HG03280 (cell line): ENCODE results near the gene CYB561D1.

Source experiments
- ATAC-seq: cut with Tn5 transposase; IDR thresholded peaks from one replicate; pipeline ENCODE4 v1.9.1; 2021; ENCODE audit warnings: mild to moderate bottlenecking, moderate library complexity; ENCODE audit not compliant: unreplicated experiment

CYB561D1 gene

DNA sequence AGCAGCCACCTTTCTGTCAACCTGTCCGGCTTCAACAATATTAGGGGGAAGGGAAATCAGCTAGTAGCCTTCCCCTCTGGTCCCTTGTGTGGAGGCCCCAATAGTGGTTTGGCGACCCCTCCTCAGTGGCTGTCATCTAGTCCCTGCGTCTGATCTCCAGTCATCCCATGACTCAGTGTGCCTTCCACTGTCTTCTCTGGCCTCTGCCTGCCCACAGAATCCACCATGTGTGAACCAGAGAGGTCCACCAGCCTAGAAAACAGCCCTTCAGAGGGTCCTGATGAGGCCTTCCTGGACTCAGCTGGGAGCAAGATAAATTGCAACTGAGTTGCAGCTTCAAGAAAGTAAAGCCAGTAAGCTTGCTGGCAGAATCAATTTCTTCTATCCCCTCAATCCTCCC lies 14.0 kb upstream of the CYB561D1 start:
- ATAC-seq: no peak

GRCh38 chr1:109481646-109482045 lies 12.2 kb upstream of the CYB561D1 start:
- ATAC-seq: no peak

GRCh38 chr1:109482242-109482641 lies 11.7 kb upstream of the CYB561D1 start:
- no peak for ATAC-seq

DNA sequence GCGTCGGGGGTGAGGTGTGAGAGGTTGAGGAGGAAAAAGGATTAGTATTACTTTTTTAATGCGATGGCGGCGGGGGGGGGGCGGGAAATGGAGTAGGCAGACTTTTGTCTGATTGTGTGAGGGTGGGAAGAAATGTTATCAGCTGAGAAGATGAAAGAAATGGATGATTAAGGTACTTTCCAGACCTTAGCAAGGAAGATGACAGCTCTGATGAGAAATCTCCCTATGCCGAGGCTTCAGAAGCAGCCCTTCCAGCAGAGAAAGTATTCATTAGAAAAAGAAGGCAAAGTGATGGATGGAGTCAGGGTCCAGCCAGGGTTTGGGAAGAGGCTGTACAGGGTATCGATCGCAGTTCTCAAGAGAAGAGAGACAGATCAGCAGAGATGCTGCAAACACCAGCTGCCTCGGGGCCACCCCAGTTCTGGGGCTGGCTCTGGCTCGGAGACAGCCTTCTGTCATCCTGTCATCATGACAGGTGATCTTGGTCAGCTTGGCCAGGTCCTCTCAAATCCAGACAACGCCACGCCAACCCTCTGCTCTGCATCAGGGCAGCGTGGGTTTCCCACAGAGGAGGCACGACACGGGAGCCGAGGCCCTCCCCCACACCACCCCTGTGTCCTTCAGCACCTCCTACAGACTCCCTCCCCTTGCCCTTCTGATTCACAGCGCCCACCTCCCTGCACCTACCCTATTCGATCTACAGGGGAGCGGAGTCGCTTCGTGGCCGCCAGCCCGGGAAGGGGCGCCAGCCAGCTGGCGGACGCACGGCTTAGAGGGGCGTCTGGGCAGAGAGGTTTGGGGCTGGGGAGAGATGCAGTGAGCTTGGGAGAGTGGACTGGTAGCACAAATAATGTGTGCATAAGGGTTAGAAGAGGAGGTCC lies 10.9 kb upstream of the CYB561D1 start:
- ATAC-seq: peak; percentile 10

GRCh38 chr1:109483672-109484518 lies 10.0 kb upstream of the CYB561D1 start, which contains the start of gene ATXN7L2:
ATXN7L2 (plus strand) TSS chr1:109483905; CDS start chr1:109483954, 49 bp downstream.
- ATAC-seq: peak; percentile 82

GRCh38 chr1:109484519-109484975 lies 9.3 kb upstream of the CYB561D1 start:
- no peak for ATAC-seq

DNA sequence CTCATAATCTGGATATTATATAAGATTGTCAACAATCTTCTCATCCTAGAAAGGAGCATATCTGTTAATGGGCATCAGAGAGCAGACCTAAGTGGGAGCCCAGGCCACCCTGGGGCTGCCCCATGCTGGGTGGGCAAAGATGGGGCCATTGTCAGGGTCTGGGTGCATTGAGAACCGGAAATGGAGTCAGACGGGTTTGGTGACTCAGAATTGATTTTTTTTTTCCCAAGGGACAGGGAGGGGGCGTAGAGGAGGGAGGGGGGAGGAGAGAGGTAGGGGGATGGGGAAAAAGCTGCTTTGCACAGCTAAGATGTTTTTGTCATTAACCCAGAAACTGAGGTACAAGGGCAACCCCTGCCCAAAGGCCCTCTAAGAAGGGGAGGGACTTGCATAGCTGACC lies 8.9 kb upstream of the CYB561D1 start:
- ATAC-seq: no peak

DNA sequence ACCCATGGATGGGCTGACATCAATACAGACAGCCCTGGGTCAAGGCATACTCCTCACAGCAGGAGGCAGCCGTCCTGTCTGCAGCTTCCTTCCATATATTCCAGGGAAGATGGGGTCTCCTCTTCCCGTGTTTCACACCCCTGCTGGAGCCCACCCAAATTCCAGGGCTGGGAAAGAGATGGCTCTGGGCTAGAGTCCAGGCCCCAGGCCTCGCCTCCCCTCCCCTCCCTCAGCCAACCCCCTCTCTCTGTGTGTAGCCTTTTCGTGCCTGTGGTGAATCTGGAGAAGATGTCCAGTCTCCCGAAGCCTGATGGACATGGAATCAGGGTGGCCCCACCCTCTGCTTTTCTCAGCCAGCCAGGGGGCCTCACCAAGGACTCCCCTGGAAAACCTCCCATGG lies 6.6 kb upstream of the CYB561D1 start:
- ATAC-seq: no peak

- no peak for ATAC-seq
These were observed 5.7 kb upstream of the CYB561D1 start for GRCh38 chr1:109488201-109488600.

DNA sequence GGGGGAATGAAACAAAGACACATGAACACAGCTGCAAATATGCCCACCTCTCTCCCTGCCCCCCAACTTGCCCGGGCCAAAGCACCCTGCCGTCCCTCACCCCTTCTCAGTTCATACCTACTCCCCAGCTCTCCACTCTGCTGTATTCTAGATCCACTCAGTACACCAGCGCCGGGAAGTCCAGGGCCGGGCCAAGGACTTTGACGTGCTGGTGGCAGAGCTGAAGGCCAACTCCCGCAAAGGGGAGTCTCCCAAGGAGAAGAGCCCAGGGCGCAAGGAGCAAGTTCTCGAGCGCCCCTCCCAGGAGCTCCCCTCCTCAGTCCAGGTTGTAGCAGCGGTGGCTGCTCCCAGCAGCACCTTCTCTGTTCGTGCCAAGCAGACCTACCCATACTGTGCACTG lies 5.2 kb upstream of the CYB561D1 start:
- ATAC-seq: no peak

DNA sequence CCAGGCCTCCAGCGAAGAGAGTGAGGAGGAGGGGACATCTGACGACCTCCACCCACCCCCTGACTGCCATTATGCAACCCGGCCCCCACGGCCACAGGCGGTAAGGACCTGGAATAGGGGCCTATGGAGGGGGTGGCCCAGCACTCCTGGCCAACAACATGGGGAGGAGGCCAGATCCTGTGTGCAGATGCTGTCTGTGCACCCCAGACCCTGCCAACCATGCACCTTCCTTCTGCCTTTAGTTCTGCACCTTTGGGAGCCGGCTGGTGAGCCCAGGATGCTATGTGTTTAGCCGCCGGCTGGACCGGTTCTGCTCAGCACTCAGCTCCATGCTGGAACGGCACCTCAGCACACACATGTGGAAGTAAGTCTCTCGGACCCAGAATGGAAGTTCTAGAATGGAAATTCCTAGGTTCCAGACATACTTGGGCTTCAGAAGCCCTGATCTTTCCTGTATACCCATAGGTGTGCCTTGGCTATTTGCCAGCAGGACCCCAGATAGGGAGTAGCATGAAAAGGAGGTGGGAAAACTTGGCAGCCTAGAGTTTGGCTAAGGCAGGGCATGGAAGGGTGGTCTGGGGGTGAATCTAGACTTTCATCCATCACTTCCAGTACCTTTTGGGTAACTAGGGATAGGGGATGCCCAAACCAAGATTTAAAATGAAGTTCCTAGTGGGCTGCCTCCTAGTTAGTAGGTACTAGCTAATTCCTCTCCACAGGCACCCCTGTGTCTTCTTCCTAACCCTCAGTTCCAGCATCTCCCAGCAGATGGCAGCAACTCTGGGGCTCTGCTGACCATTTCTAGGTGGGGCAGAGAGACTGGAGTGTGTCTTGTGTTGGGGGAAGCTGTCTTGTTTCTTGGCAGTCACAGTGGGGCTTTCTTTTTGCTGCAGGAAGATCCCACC lies 3.6 kb upstream of the CYB561D1 start:
- ATAC-seq: no peak

GRCh38 chr1:109490934-109491302 lies 3.0 kb upstream of the CYB561D1 start:
- ATAC-seq: no peak

DNA sequence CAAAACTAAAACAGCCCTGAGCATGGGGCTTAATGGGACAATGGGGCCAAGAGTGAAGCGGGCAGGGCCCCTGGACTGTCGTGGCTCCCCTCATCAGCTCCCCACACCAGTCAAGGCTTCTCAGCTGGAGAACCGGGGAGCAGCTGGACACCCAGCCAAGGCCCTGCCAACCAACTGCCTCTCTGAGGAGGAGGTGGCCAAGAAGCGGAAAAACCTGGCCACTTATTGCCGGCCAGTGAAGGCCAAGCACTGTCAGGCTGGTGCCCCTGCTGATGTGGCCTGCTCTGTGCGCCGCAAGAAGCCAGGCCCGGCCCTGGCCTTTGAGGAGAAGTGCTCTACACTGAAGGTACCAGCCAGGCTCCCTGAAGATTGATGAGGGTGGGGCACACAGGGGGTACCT lies 2.5 kb upstream of the CYB561D1 start:
- ATAC-seq: no peak

DNA sequence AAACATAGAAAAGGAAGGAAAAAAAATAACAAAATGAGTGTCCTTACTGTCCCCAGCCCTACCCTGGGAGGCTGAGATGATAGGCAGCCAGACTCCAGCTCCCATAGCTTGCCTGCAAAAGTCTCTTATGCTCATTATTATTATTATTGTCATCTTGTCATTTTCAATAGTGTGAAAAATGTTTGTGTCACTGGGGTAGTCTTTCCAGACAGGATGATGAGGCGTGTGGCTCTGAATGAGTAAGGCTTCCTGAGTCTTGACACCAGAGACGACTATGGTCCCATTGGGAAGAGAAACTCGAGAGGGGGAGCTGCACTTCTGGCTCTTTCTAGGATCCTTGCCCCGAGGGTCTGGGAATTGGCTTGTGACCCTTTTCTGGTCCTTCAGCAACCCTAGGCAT lies 1.1 kb upstream of the CYB561D1 start:
- no peak for ATAC-seq

GRCh38 chr1:109493227-109493626 lies 667 bp upstream of the CYB561D1 start:
- ATAC-seq: no peak

DNA sequence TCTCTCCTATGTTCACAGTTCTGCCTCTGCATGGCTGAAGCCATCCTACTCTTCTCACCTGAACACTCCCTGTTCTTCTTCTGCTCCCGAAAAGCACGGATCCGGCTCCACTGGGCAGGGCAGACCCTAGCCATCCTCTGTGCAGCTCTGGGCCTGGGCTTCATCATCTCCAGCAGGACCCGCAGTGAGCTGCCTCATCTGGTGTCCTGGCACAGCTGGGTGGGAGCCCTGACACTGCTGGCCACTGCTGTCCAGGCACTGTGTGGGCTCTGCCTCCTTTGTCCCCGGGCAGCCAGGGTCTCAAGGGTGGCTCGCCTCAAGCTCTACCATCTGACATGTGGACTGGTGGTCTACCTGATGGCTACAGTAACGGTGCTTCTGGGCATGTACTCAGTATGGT lies 1.8 kb downstream of the CYB561D1 start:
- ATAC-seq: no peak

DNA sequence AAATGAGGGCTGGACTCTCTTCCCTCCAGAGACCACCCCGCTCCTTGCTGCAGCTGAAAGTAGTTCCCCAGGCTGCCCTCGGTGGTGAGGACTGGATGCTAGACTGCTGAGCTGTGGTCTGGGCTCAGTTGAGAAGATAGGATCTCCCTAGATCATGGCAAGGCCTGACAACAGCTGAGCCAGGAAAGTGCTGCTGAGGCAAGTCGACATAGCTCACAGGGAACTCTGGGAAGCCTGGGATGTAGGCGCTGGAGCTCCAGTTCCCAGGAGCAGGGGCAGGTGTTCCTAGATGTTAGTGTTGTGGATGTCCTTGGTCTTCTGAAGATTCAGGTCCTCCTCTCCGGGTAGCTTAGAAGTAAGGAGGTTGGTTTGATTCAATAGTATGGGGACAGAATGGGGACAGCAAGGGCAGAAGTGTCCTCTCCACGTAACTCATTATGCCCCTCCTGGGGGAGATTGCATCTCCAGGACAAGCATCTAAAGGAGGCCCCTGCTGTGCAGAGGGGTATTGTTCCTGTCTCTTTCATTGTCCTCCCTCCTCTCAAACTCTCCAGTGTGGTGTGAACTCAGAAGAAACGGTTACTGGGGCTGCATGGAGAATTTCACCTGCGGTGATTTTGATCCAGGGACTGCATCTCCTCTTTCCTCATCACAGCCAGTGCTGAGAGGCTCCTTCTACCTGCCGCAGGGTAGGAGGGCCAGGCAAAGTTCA lies 3.7 kb downstream of the CYB561D1 start:
- no peak for ATAC-seq

GRCh38 chr1:109498161-109498801 lies 4.4 kb downstream of the CYB561D1 start:
- no peak for ATAC-seq

GRCh38 chr1:109499081-109499480 lies 5.2 kb downstream of the CYB561D1 start:
- ATAC-seq: no peak
